ENCODE data around the gene HS3ST6.

DNA sequence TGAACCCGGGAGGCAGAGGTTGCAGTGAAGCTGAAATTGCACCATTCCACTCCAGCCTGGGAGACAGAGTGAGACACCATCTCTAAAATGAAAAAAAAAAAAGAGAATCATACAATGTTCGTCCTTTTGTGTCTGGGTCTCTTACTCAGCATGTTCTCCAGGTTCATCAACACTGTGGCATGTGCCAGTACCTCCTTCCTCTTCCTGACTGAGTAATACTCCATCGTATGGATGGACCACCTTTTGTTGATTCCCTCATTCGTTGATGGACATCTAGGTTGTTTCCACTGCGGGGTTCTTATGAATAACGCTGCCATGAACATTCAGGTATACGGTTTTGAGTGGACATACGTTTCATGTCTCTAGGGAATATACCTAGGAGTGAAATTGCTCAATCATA lies 4.1 kb upstream of the HS3ST6 start:
- TF ChIP-seq HDAC6 (IDR thresholded peaks at IDR 0.05; ENCODE audit: low read depth, low read length) (no peak), SNRNP70 (optimal IDR thresholded peaks at IDR 0.05; ENCODE audit: low read depth, low read length) (no peak), TBP (optimal IDR thresholded peaks at IDR 0.05; ENCODE audit: low read depth, low read length) (no peak), EHMT2 (IDR thresholded peaks at IDR 0.05) (no peak), ZNF274 (IDR thresholded peaks at IDR 0.05; ENCODE audit: borderline replicate concordance, low read depth, low read length) (no peak), POLR2AphosphoS5 (IDR thresholded peaks at IDR 0.05; ENCODE audit: control insufficient read depth, insufficient read depth, low read depth, low read length) (no peak), NR1H2 (CRISPR knock-in tag; IDR thresholded peaks at IDR 0.05) (no peak), ZC3H4 (CRISPR knock-in tag; IDR thresholded peaks at IDR 0.05; ENCODE audit: borderline replicate concordance) (no peak), HOXB6 (CRISPR knock-in tag; IDR thresholded peaks at IDR 0.05; ENCODE audit: borderline replicate concordance) (no peak), ATF7 (IDR thresholded peaks at IDR 0.05) (no peak), ADNP (tag; IDR thresholded peaks at IDR 0.05) (no peak)
- TF ChIP-seq, protein P1, sequence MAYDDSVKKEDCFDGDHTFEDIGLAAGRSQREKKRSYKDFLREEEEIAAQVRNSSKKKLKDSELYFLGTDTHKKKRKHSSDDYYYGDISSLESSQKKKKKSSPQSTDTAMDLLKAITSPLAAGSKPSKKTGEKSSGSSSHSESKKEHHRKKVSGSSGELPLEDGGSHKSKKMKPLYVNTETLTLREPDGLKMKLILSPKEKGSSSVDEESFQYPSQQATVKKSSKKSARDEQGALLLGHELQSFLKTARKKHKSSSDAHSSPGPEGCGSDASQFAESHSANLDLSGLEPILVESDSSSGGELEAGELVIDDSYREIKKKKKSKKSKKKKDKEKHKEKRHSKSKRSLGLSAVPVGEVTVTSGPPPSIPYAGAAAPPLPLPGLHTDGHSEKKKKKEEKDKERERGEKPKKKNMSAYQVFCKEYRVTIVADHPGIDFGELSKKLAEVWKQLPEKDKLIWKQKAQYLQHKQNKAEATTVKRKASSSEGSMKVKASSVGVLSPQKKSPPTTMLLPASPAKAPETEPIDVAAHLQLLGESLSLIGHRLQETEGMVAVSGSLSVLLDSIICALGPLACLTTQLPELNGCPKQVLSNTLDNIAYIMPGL (CRISPR knock-in tag; IDR thresholded peaks at IDR 0.05): no peak
- TF ChIP-seq, protein P2, sequence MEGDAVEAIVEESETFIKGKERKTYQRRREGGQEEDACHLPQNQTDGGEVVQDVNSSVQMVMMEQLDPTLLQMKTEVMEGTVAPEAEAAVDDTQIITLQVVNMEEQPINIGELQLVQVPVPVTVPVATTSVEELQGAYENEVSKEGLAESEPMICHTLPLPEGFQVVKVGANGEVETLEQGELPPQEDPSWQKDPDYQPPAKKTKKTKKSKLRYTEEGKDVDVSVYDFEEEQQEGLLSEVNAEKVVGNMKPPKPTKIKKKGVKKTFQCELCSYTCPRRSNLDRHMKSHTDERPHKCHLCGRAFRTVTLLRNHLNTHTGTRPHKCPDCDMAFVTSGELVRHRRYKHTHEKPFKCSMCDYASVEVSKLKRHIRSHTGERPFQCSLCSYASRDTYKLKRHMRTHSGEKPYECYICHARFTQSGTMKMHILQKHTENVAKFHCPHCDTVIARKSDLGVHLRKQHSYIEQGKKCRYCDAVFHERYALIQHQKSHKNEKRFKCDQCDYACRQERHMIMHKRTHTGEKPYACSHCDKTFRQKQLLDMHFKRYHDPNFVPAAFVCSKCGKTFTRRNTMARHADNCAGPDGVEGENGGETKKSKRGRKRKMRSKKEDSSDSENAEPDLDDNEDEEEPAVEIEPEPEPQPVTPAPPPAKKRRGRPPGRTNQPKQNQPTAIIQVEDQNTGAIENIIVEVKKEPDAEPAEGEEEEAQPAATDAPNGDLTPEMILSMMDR (IDR thresholded peaks at IDR 0.05 in 2 of 3, conservative IDR thresholded peaks at IDR 0.05 in 1 of 3; ENCODE audit: insufficient read depth in 2 of 3, low read depth in 1 of 3, low read length in 3 of 3): no peak
- TF ChIP-seq, protein P3, sequence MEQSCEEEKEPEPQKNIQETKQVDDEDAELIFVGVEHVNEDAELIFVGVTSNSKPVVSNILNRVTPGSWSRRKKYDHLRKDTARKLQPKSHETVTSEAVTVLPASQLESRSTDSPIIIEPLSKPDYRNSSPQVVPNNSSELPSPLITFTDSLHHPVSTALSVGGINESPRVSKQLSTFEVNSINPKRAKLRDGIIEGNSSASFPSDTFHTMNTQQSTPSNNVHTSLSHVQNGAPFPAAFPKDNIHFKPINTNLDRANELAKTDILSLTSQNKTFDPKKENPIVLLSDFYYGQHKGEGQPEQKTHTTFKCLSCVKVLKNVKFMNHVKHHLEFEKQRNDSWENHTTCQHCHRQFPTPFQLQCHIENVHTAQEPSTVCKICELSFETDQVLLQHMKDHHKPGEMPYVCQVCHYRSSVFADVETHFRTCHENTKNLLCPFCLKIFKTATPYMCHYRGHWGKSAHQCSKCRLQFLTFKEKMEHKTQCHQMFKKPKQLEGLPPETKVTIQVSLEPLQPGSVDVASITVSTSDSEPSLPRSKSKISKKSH (CRISPR knock-in tag; IDR thresholded peaks at IDR 0.05): no peak
